AG04449 (cell line): Measurements from ENCODE around the gene OR10A3.

ENCODE experiments used
- CTCF ChIA-PET: fragments of 350-600 bp; formaldehyde crosslinking; extraction: SDS; loops from one replicate; lab custom pipeline; 2021; ENCODE audit warnings: antibody characterized with exemption; lab: Yijun Ruan, JAX
- POLR2A ChIA-PET: fragments of 400-600, 350-600 bp; formaldehyde crosslinking; extraction: SDS; loops from one replicate; lab custom pipeline; 2020; ENCODE audit warnings: antibody characterized with exemption, inconsistent platforms; lab: Yijun Ruan, JAX
- DNase-seq: peaks from one replicate; pipeline ENCODE4 v3.0.0-alpha.2; 2010; ENCODE audit warnings: low read depth, low spot score
- H3K4me3 ChIP-seq: 2 replicates; pipeline ENCODE4 v1.5.1; 2011; ENCODE audit warnings: low read depth, mild to moderate bottlenecking, control low read depth, low read length
- TF ChIP-seq, protein P1 (sequence below): IDR thresholded peaks from one replicate; pipeline ENCODE4 v1.5.1; 2011; ENCODE audit warnings: mild to moderate bottlenecking, moderate library complexity, low read length, control low read depth, inconsistent platforms; ENCODE audit not compliant: insufficient read depth; ENCODE audit errors: missing control alignments

OR10A3 gene

DNA sequence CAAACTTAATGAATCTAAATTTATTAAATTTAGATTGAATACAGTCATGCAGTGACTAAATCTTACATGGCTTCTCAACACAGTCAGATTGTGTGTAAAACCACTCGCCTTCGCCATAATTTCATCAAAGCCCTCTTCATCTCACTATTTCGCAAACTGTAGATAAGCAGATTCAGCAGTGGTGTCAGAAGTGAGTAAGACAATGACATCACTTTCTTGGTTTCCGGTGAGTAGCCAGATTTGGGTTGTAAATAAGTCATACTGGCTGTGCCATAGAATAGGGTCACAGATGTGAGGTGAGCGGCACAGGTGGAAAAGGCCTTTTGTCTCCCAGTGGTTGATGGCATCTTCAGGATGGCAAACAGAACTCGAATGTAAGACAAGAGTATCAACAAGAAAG is 13.9 kb downstream of the OR10A3 start:
- DNase-seq: no peak
- ChIA-PET POLR2A (no interaction called here), CTCF (no interaction called here)
- H3K4me3 ChIP-seq: no peak overlapping the region
- TF ChIP-seq, protein P1, sequence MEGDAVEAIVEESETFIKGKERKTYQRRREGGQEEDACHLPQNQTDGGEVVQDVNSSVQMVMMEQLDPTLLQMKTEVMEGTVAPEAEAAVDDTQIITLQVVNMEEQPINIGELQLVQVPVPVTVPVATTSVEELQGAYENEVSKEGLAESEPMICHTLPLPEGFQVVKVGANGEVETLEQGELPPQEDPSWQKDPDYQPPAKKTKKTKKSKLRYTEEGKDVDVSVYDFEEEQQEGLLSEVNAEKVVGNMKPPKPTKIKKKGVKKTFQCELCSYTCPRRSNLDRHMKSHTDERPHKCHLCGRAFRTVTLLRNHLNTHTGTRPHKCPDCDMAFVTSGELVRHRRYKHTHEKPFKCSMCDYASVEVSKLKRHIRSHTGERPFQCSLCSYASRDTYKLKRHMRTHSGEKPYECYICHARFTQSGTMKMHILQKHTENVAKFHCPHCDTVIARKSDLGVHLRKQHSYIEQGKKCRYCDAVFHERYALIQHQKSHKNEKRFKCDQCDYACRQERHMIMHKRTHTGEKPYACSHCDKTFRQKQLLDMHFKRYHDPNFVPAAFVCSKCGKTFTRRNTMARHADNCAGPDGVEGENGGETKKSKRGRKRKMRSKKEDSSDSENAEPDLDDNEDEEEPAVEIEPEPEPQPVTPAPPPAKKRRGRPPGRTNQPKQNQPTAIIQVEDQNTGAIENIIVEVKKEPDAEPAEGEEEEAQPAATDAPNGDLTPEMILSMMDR: no peak

DNA sequence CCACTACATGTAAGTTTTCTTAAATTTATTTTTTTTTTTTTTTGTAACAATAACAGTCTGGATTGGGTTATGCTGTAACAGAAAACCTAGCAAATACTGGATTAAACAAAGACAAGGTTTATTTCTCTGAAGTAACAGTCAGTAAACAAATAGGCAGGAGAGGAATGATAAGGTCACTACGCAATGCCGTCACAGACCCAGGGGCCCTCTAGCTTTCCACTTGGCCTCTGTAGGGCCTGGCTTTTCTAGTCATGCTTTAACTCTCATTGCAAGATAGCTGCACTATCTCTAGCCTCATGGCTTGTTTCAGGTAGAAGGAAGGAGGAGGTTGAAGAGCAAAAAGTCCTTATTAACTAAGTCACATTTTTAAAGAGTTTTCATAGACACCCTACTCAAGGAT is 17.0 kb downstream of the OR10A3 start:
- no peak overlapping the region for H3K4me3 ChIP-seq
- TF ChIP-seq, protein P1: no peak
- ChIA-PET CTCF (interaction anchor here (0.9 to 1.8 kb wide), 3 partner anchors 19 to 58 kb away, joined by 3 to 4 read pairs (median 4); no protein-coding TSS in a partner anchor), POLR2A (interaction anchor here (0.7 kb wide), 1 partner anchor 42 kb away, joined by 4 read pairs; no protein-coding TSS in a partner anchor)
- DNase-seq: no peak

DNA sequence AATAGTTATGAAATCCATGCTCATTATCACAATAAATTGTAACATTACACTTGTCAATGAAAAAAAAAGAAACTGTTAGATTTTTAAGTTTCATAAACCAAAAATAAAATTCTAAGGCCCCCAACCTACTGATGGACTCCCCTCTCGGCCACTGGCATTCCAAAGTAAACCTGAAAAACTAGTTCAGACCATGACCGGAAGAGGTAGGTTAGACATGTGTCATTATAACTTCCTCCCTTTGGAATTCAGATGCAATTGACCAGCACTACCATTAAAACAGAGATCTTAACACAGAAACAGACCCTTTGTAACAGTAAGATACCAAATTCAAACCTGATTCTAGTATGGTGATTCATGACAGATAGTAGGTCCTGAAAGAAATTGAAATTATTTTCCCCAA is 23.4 kb downstream of the OR10A3 start:
- TF ChIP-seq, protein P1: no peak
- ChIA-PET CTCF (no interaction called here), POLR2A (no interaction called here)
- no peak overlapping the region for H3K4me3 ChIP-seq
- no peak for DNase-seq

DNA sequence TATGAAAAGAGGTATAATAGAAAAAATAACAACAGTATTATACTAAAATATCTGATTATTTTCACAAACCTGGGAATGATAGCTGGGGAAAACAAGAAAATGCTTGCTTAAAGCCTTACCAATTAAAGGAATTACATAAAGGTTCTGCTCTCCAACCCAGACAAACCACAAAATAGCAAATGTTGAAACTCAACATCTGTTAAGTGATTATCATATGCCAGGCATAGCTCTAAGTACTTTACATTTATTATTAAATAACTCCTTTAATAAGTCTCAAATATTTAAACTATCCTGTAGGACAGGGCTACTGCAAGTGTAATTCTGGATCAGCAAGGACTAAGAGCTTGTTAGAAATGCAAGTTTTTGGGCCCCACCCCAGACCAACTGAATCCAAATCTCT is 30.5 kb downstream of the OR10A3 start:
- DNase-seq: no peak
- ChIA-PET CTCF (interaction anchor here (0.8 to 12.1 kb wide), 6 partner anchors 19 to 188 kb away, joined by 3 to 337 read pairs (median 5); partner anchors contain the start of gene EIF3F), POLR2A (no interaction called here)
- no peak overlapping the region for H3K4me3 ChIP-seq
- TF ChIP-seq, protein P1: no peak

DNA sequence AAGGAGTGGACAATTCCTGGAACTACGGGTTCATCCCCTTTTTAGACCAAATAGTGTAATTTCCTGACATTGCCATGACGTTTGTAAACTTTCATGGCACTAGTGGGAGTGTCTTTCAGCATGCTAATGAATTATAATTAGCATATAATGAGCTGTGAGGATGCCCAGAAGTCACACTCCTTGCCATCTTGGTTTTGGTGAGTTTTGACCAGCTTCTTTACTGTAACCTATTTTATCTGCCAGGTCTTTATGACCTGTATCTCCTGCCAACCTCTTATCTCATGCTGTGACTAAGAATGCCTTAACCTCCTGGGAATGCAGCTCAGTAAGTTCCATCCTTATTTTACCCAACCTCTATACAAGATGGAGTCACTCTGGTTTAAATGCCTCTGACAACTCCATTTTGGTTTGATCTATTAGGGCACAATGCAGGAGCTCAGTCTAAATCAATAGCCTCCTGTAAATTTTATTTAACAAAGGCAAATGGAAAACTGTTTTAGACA is 31.2 kb downstream of the OR10A3 start:
- ChIA-PET CTCF (interaction anchor here (0.9 to 12.1 kb wide), 6 partner anchors 17 to 189 kb away, joined by 3 to 337 read pairs (median 4); partner anchors contain the start of gene EIF3F), POLR2A (no interaction called here)
- DNase-seq: no peak
- TF ChIP-seq, protein P1: no peak
- no peak overlapping the region for H3K4me3 ChIP-seq

DNA sequence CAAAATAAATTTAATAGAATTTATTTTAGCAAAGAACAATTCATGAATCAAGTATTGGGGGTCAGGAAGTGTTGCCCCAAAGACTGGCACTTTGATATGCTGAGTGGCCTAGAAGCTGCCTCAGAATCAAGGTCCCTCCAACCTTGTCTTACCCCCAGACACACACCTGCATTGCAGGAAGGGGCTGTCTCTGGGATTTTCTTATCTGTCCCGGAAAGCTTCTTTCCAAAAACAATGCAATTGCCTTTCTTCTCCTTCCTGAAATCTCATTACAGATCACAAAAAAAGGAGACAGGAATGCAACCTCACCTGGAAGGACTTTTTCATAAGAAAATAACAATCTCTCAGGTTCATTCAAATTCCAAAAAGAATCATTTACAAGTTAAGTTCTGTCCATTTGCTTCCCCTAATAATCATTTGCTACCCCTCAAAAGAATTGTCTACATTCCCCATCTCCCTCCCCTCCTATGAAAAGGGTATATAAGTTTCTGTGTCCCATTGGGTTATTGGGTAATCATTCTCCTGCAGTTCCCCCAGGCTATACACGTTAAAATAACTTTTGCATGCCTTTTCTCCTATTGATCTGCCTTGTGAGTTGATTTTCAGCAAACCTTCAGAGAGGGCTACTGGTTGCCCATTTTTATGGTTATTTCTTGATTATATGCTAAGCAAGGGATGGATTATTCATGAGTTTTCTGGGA is 31.8 kb downstream of the OR10A3 start:
- CTCF ChIA-PET: interaction anchor here (0.9 to 12.1 kb wide), 5 partner anchors 13 to 190 kb away, joined by 3 to 337 read pairs (median 6); partner anchors contain the start of gene EIF3F

More for the DNA sequence above, 31.8 kb downstream of the OR10A3 start:
- no peak overlapping the region for H3K4me3 ChIP-seq
- POLR2A ChIA-PET: no interaction called here
- no peak for DNase-seq
- TF ChIP-seq, protein P1: no peak
